ENCODE data around the gene EDAR.

Gene EDAR

GRCh38 chr2:109029490-109030201 is 40.6 kb upstream of the EDAR start:
- WGBS (ENCODE audit: insufficient coverage) = 100% methylated on average over 5 of the region's 6 CpGs
- no peaks in the 10 kb centered on the region for H3K27me3 ChIP-seq (replicated peaks in 2 of 5; ENCODE audit: control insufficient read depth in 4 of 5, insufficient read depth in 5 of 5, low read length in 4 of 5)

GRCh38 chr2:109028738-109029489 is 39.9 kb upstream of the EDAR start:
- WGBS (ENCODE audit: insufficient coverage) = 100% methylated on average over 1 of the region's 5 CpGs
- ChIA-PET CTCF (no interaction called here), POLR2A (no interaction called here)
- DNase-seq = no peak
- H3K27ac ChIP-seq (ENCODE audit: insufficient read depth in 1 of 2, low read depth in 1 of 2, low read length in 2 of 2, poor library complexity in 1 of 2, severe bottlenecking in 2 of 2) = no peak overlapping the region
- no peaks in the 10 kb centered on the region for H3K36me3 ChIP-seq (ENCODE audit: control insufficient read depth in 4 of 4, insufficient read depth in 4 of 4, low read length in 3 of 4)
- peaks cover 0 to 3% (median 0%) of the 10 kb centered on the region in 5 experiments for H3K9me3 ChIP-seq (ENCODE audit: control extremely low read depth in 1 of 5, control insufficient read depth in 4 of 5, insufficient read depth in 2 of 5, low read depth in 1 of 5, low read length in 4 of 5)
- H3K4me1 ChIP-seq (ENCODE audit: control extremely low read depth in 1 of 4, control insufficient read depth in 4 of 4, insufficient read depth in 4 of 4, low read length in 3 of 4) = peaks cover 9 to 33% (median 25%) of the 10 kb centered on the region in 4 experiments
- no peaks in the 10 kb centered on the region for H3K27me3 ChIP-seq (replicated peaks in 2 of 5; ENCODE audit: control insufficient read depth in 4 of 5, insufficient read depth in 5 of 5, low read length in 4 of 5)
- H3K4me3 ChIP-seq (ENCODE audit: control insufficient read depth in 1 of 7, extremely low read depth in 1 of 7, insufficient read depth in 4 of 7, low read depth in 2 of 7, low read length in 6 of 7) = no peak overlapping the region

More at GRCh38 chr2:109029490-109030201, 40.6 kb upstream of the EDAR start:
- CTCF ChIA-PET = no interaction called here
- no peak overlapping the region for H3K4me3 ChIP-seq (ENCODE audit: control insufficient read depth in 1 of 7, extremely low read depth in 1 of 7, insufficient read depth in 4 of 7, low read depth in 2 of 7, low read length in 6 of 7)
- H3K27ac ChIP-seq (ENCODE audit: insufficient read depth in 1 of 2, low read depth in 1 of 2, low read length in 2 of 2, poor library complexity in 1 of 2, severe bottlenecking in 2 of 2) = no peak overlapping the region
- no peaks in the 10 kb centered on the region for H3K36me3 ChIP-seq (ENCODE audit: control insufficient read depth in 4 of 4, insufficient read depth in 4 of 4, low read length in 3 of 4)
- H3K9me3 ChIP-seq (ENCODE audit: control extremely low read depth in 1 of 5, control insufficient read depth in 4 of 5, insufficient read depth in 2 of 5, low read depth in 1 of 5, low read length in 4 of 5) = peaks cover 0 to 3% (median 0%) of the 10 kb centered on the region in 5 experiments
- H3K4me1 ChIP-seq (ENCODE audit: control extremely low read depth in 1 of 4, control insufficient read depth in 4 of 4, insufficient read depth in 4 of 4, low read length in 3 of 4) = peaks cover 9 to 36% (median 25%) of the 10 kb centered on the region in 4 experiments
- POLR2A ChIA-PET = interaction anchor here (0.7 kb wide), 1 partner anchor 199 kb away, joined by 3 read pairs; no protein-coding TSS in a partner anchor
- no peak for DNase-seq

- no peaks in the 10 kb centered on the region for H3K36me3 ChIP-seq (ENCODE audit: control insufficient read depth in 4 of 4, insufficient read depth in 4 of 4, low read length in 3 of 4)
- WGBS (ENCODE audit: insufficient coverage) = 93% methylated on average over 6 of the region's 6 CpGs
- DNase-seq = no peak
- H3K27ac ChIP-seq (ENCODE audit: insufficient read depth in 1 of 2, low read depth in 1 of 2, low read length in 2 of 2, poor library complexity in 1 of 2, severe bottlenecking in 2 of 2) = no peak overlapping the region
- POLR2A ChIA-PET = no interaction called here
- no peaks in the 10 kb centered on the region for H3K27me3 ChIP-seq (replicated peaks in 2 of 5; ENCODE audit: control insufficient read depth in 4 of 5, insufficient read depth in 5 of 5, low read length in 4 of 5)
- CTCF ChIA-PET = no interaction called here
- H3K4me1 ChIP-seq (ENCODE audit: control extremely low read depth in 1 of 4, control insufficient read depth in 4 of 4, insufficient read depth in 4 of 4, low read length in 3 of 4) = peaks cover 9 to 28% (median 24%) of the 10 kb centered on the region in 4 experiments
- H3K4me3 ChIP-seq (ENCODE audit: control insufficient read depth in 1 of 7, extremely low read depth in 1 of 7, insufficient read depth in 4 of 7, low read depth in 2 of 7, low read length in 6 of 7) = no peak overlapping the region
- H3K9me3 ChIP-seq (ENCODE audit: control extremely low read depth in 1 of 5, control insufficient read depth in 4 of 5, insufficient read depth in 2 of 5, low read depth in 1 of 5, low read length in 4 of 5) = peaks cover 0 to 3% (median 0%) of the 10 kb centered on the region in 5 experiments
Observed at GRCh38 chr2:109028277-109028676, 39.3 kb upstream of the EDAR start.

- 80% methylated on average over 2 of the region's 5 CpGs for WGBS (ENCODE audit: insufficient coverage)
- H3K9me3 ChIP-seq (ENCODE audit: control extremely low read depth in 1 of 5, control insufficient read depth in 4 of 5, insufficient read depth in 2 of 5, low read depth in 1 of 5, low read length in 4 of 5) = no peaks in the 10 kb centered on the region
- no peak for DNase-seq
- H3K27me3 ChIP-seq (replicated peaks in 2 of 5; ENCODE audit: control insufficient read depth in 4 of 5, insufficient read depth in 5 of 5, low read length in 4 of 5) = no peaks in the 10 kb centered on the region
- H3K4me1 ChIP-seq (ENCODE audit: control extremely low read depth in 1 of 4, control insufficient read depth in 4 of 4, insufficient read depth in 4 of 4, low read length in 3 of 4) = peaks cover 5 to 22% (median 19%) of the 10 kb centered on the region in 4 experiments
- H3K27ac ChIP-seq (ENCODE audit: insufficient read depth in 1 of 2, low read depth in 1 of 2, low read length in 2 of 2, poor library complexity in 1 of 2, severe bottlenecking in 2 of 2) = no peak overlapping the region
- POLR2A ChIA-PET = interaction anchor here (0.6 kb wide), 1 partner anchor 11 kb away, joined by 3 read pairs; no protein-coding TSS in a partner anchor
- H3K36me3 ChIP-seq (ENCODE audit: control insufficient read depth in 4 of 4, insufficient read depth in 4 of 4, low read length in 3 of 4) = no peaks in the 10 kb centered on the region
- CTCF ChIA-PET = no interaction called here
- H3K4me3 ChIP-seq (ENCODE audit: control insufficient read depth in 1 of 7, extremely low read depth in 1 of 7, insufficient read depth in 4 of 7, low read depth in 2 of 7, low read length in 6 of 7) = no peak overlapping the region
Observed at GRCh38 chr2:109027702-109028101, 38.7 kb upstream of the EDAR start.

- H3K36me3 ChIP-seq (ENCODE audit: control insufficient read depth in 4 of 4, insufficient read depth in 4 of 4, low read length in 3 of 4) = no peaks in the 10 kb centered on the region
- no peak overlapping the region for H3K27ac ChIP-seq (ENCODE audit: insufficient read depth in 1 of 2, low read depth in 1 of 2, low read length in 2 of 2, poor library complexity in 1 of 2, severe bottlenecking in 2 of 2)
- ChIA-PET POLR2A (no interaction called here), CTCF (no interaction called here)
- WGBS (ENCODE audit: insufficient coverage) = no CpG with 5 or more reads among the region's 3 CpGs
- no peaks in the 10 kb centered on the region for H3K27me3 ChIP-seq (replicated peaks in 2 of 5; ENCODE audit: control insufficient read depth in 4 of 5, insufficient read depth in 5 of 5, low read length in 4 of 5)
- H3K9me3 ChIP-seq (ENCODE audit: control extremely low read depth in 1 of 5, control insufficient read depth in 4 of 5, insufficient read depth in 2 of 5, low read depth in 1 of 5, low read length in 4 of 5) = no peaks in the 10 kb centered on the region
- DNase-seq = no peak
- peaks cover 0 to 1% (median 0%) of the 10 kb centered on the region in 4 experiments for H3K4me1 ChIP-seq (ENCODE audit: control extremely low read depth in 1 of 4, control insufficient read depth in 4 of 4, insufficient read depth in 4 of 4, low read length in 3 of 4)
- no peak overlapping the region for H3K4me3 ChIP-seq (ENCODE audit: control insufficient read depth in 1 of 7, extremely low read depth in 1 of 7, insufficient read depth in 4 of 7, low read depth in 2 of 7, low read length in 6 of 7)
Observed at GRCh38 chr2:109024477-109024876, 35.5 kb upstream of the EDAR start.

- ChIA-PET POLR2A (no interaction called here), CTCF (no interaction called here)
- Histone ChIP-seq H3K27me3 (replicated peaks in 2 of 5; ENCODE audit: control insufficient read depth in 4 of 5, insufficient read depth in 5 of 5, low read length in 4 of 5) (no peaks in the 10 kb centered on the region), H3K27ac (ENCODE audit: insufficient read depth in 1 of 2, low read depth in 1 of 2, low read length in 2 of 2, poor library complexity in 1 of 2, severe bottlenecking in 2 of 2) (no peak overlapping the region), H3K9me3 (ENCODE audit: control extremely low read depth in 1 of 5, control insufficient read depth in 4 of 5, insufficient read depth in 2 of 5, low read depth in 1 of 5, low read length in 4 of 5) (no peaks in the 10 kb centered on the region), H3K4me1 (ENCODE audit: control extremely low read depth in 1 of 4, control insufficient read depth in 4 of 4, insufficient read depth in 4 of 4, low read length in 3 of 4) (no peaks in the 10 kb centered on the region), H3K4me3 (ENCODE audit: control insufficient read depth in 1 of 7, extremely low read depth in 1 of 7, insufficient read depth in 4 of 7, low read depth in 2 of 7, low read length in 6 of 7) (no peak overlapping the region), H3K36me3 (ENCODE audit: control insufficient read depth in 4 of 4, insufficient read depth in 4 of 4, low read length in 3 of 4) (no peaks in the 10 kb centered on the region)
- WGBS (ENCODE audit: insufficient coverage) = 95% methylated on average over 7 of the region's 13 CpGs
- no peak for DNase-seq
Observed at GRCh38 chr2:109021895-109022300, 32.9 kb upstream of the EDAR start.

- no peak overlapping the region for H3K27ac ChIP-seq (ENCODE audit: insufficient read depth in 1 of 2, low read depth in 1 of 2, low read length in 2 of 2, poor library complexity in 1 of 2, severe bottlenecking in 2 of 2)
- no peaks in the 10 kb centered on the region for H3K4me1 ChIP-seq (ENCODE audit: control extremely low read depth in 1 of 4, control insufficient read depth in 4 of 4, insufficient read depth in 4 of 4, low read length in 3 of 4)
- no peak overlapping the region for H3K4me3 ChIP-seq (ENCODE audit: control insufficient read depth in 1 of 7, extremely low read depth in 1 of 7, insufficient read depth in 4 of 7, low read depth in 2 of 7, low read length in 6 of 7)
- CTCF ChIA-PET = interaction anchor here (1.1 to 1.4 kb wide), 2 partner anchors 9 to 30 kb away, joined by 3 to 5 read pairs; no protein-coding TSS in a partner anchor
- no peaks in the 10 kb centered on the region for H3K9me3 ChIP-seq (ENCODE audit: control extremely low read depth in 1 of 5, control insufficient read depth in 4 of 5, insufficient read depth in 2 of 5, low read depth in 1 of 5, low read length in 4 of 5)
- 54% methylated on average over 5 of the region's 7 CpGs for whole genome bisulfite sequencing (ENCODE audit: insufficient coverage)
- H3K27me3 ChIP-seq (replicated peaks in 2 of 5; ENCODE audit: control insufficient read depth in 4 of 5, insufficient read depth in 5 of 5, low read length in 4 of 5) = no peaks in the 10 kb centered on the region
- DNase-seq = no peak
- H3K36me3 ChIP-seq (ENCODE audit: control insufficient read depth in 4 of 4, insufficient read depth in 4 of 4, low read length in 3 of 4) = no peaks in the 10 kb centered on the region
- POLR2A ChIA-PET = no interaction called here
Observed at GRCh38 chr2:109020217-109020637, 31.2 kb upstream of the EDAR start.

Data from common myeloid progenitor, CD34-positive (primary cell).